ENCODE results near the gene PDE2A.

PDE2A gene

DNA sequence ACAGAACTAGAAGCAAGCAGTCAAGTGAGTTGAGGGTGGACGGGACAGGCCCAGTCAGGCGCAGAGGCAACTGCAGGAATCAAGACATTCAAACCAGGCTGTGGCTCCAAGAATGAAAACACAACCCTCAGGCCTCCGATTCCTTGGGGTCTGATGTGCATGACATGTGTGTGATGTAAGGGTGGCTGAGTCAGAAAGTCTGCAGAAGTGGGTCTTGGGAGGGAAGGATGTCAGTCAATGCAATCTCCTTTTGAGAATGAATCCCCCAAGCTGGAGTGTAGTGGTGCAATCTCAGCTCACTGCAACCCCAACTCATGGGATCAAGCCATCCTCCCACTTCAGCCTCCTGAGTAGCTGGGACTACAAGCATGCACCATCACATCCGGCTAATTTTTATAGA, 15.9 kb upstream of the PDE2A start:
- H3K23ac ChIP-seq (ENCODE audit: low read length) = no peak overlapping the region
- no peak overlapping the region for H3K4me2 ChIP-seq (ENCODE audit: low read length)
- WGBS (ENCODE audit: extremely low coverage, insufficient coverage, insufficient read length) = no CpG with 5 or more reads among the region's 4 CpGs
- H3K79me2 ChIP-seq (ENCODE audit: control insufficient read depth, insufficient read depth, low read length, poor library complexity) = no peaks in the 10 kb centered on the region
- H4K12ac ChIP-seq (ENCODE audit: low read depth, low read length) = no peak overlapping the region
- H3K27me3 ChIP-seq (ENCODE audit: insufficient read depth, low read length) = no peaks in the 10 kb centered on the region
- H3K4me1 ChIP-seq (ENCODE audit: control insufficient read depth in 1 of 2, insufficient read depth in 2 of 2, low read length in 2 of 2) = no peaks in the 10 kb centered on the region
- H2BK5ac ChIP-seq (ENCODE audit: low read depth, low read length, poor library complexity) = no peak overlapping the region
- H3K4me3 ChIP-seq (ENCODE audit: low read depth, low read length) = no peak overlapping the region
- H2BK12ac ChIP-seq (ENCODE audit: low read length) = no peak overlapping the region
- H3K36me3 ChIP-seq (ENCODE audit: control insufficient read depth in 1 of 2, insufficient read depth in 2 of 2, low read length in 2 of 2) = peaks cover 24 to 25% of the 10 kb centered on the region in 2 experiments
- H2BK120ac ChIP-seq (ENCODE audit: insufficient read depth, low read length, poor library complexity) = no peak overlapping the region
- no peak overlapping the region for H3K18ac ChIP-seq (ENCODE audit: low read length)
- no peak overlapping the region for H4K8ac ChIP-seq (ENCODE audit: low read depth, low read length)
- H3K4ac ChIP-seq (ENCODE audit: low read depth, low read length) = no peak overlapping the region
- no peaks in the 10 kb centered on the region for H3K9me3 ChIP-seq (ENCODE audit: insufficient read depth, low read depth, low read length)
- H3K14ac ChIP-seq (ENCODE audit: low read length) = no peak overlapping the region
- no peaks in the 10 kb centered on the region for H3K79me1 ChIP-seq (ENCODE audit: low read length)
- no peak for DNase-seq
- no peak overlapping the region for H3K9ac ChIP-seq (ENCODE audit: low read length)
- no peak overlapping the region for H2AFZ ChIP-seq (ENCODE audit: insufficient read depth, low read length, poor library complexity)
- H3K27ac ChIP-seq (ENCODE audit: low read depth, low read length) = no peak overlapping the region
- no peak overlapping the region for H4K91ac ChIP-seq (ENCODE audit: low read depth, low read length)
- no peak overlapping the region for H2AK5ac ChIP-seq (ENCODE audit: low read length)

GRCh38 chr11:72688929-72689328, 14.7 kb upstream of the PDE2A start:
- Histone ChIP-seq H3K9me3 (ENCODE audit: insufficient read depth, low read depth, low read length) (no peaks in the 10 kb centered on the region), H3K79me1 (ENCODE audit: low read length) (no peaks in the 10 kb centered on the region), H3K4ac (ENCODE audit: low read depth, low read length) (no peak overlapping the region), H3K14ac (ENCODE audit: low read length) (no peak overlapping the region), H3K4me1 (ENCODE audit: control insufficient read depth in 1 of 2, insufficient read depth in 2 of 2, low read length in 2 of 2) (no peaks in the 10 kb centered on the region), H3K23ac (ENCODE audit: low read length) (no peak overlapping the region), H4K12ac (ENCODE audit: low read depth, low read length) (no peak overlapping the region), H3K27me3 (ENCODE audit: insufficient read depth, low read length) (no peaks in the 10 kb centered on the region), H4K8ac (ENCODE audit: low read depth, low read length) (no peak overlapping the region), H3K36me3 (ENCODE audit: control insufficient read depth in 1 of 2, insufficient read depth in 2 of 2, low read length in 2 of 2) (peaks cover 18 to 19% of the 10 kb centered on the region in 2 experiments), H2AK5ac (ENCODE audit: low read length) (no peak overlapping the region), H2BK120ac (ENCODE audit: insufficient read depth, low read length, poor library complexity) (no peak overlapping the region), H3K27ac (ENCODE audit: low read depth, low read length) (no peak overlapping the region), H3K18ac (ENCODE audit: low read length) (no peak overlapping the region), H2AFZ (ENCODE audit: insufficient read depth, low read length, poor library complexity) (no peak overlapping the region), H3K4me2 (ENCODE audit: low read length) (no peak overlapping the region), H2BK5ac (ENCODE audit: low read depth, low read length, poor library complexity) (no peak overlapping the region), H3K79me2 (ENCODE audit: control insufficient read depth, insufficient read depth, low read length, poor library complexity) (no peaks in the 10 kb centered on the region), H2BK12ac (ENCODE audit: low read length) (no peak overlapping the region), H3K9ac (ENCODE audit: low read length) (no peak overlapping the region), H4K91ac (ENCODE audit: low read depth, low read length) (no peak overlapping the region), H3K4me3 (ENCODE audit: low read depth, low read length) (no peak overlapping the region)
- DNase-seq = no peak
- whole genome bisulfite sequencing (ENCODE audit: extremely low coverage, insufficient coverage, insufficient read length) = no CpG with 5 or more reads among the region's 7 CpGs

DNA sequence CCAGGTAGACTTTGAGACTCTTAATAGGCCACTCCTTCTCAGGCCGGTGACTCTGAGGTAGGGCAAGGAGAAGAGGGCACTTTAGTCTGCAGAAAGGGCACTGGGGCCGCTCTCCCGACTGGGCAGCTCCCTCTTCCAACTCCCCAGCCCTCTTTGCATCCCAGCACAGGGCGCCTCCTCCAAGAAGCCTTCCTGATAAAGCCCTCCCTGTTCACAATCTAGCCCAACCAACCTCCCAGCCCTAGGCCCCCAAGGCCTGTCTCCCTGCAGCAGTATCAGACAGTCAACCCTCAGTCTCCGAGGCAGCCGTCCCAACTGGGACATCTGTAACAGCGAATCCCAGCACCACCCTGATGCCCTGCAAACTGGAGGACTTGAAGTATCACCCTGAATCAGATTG, 14.3 kb upstream of the PDE2A start:
- Histone ChIP-seq H3K27ac (ENCODE audit: low read depth, low read length) (no peak overlapping the region), H2AFZ (ENCODE audit: insufficient read depth, low read length, poor library complexity) (no peak overlapping the region), H3K23ac (ENCODE audit: low read length) (no peak overlapping the region), H2AK5ac (ENCODE audit: low read length) (no peak overlapping the region), H3K36me3 (ENCODE audit: control insufficient read depth in 1 of 2, insufficient read depth in 2 of 2, low read length in 2 of 2) (peaks cover 15 to 16% of the 10 kb centered on the region in 2 experiments), H2BK5ac (ENCODE audit: low read depth, low read length, poor library complexity) (no peak overlapping the region), H4K91ac (ENCODE audit: low read depth, low read length) (no peak overlapping the region), H3K4ac (ENCODE audit: low read depth, low read length) (no peak overlapping the region), H3K4me1 (ENCODE audit: control insufficient read depth in 1 of 2, insufficient read depth in 2 of 2, low read length in 2 of 2) (no peaks in the 10 kb centered on the region), H2BK12ac (ENCODE audit: low read length) (no peak overlapping the region), H3K27me3 (ENCODE audit: insufficient read depth, low read length) (no peaks in the 10 kb centered on the region), H2BK120ac (ENCODE audit: insufficient read depth, low read length, poor library complexity) (no peak overlapping the region), H3K4me2 (ENCODE audit: low read length) (no peak overlapping the region), H3K14ac (ENCODE audit: low read length) (no peak overlapping the region), H4K12ac (ENCODE audit: low read depth, low read length) (no peak overlapping the region), H4K8ac (ENCODE audit: low read depth, low read length) (no peak overlapping the region), H3K18ac (ENCODE audit: low read length) (no peak overlapping the region), H3K79me2 (ENCODE audit: control insufficient read depth, insufficient read depth, low read length, poor library complexity) (no peaks in the 10 kb centered on the region), H3K4me3 (ENCODE audit: low read depth, low read length) (no peak overlapping the region), H3K79me1 (ENCODE audit: low read length) (no peaks in the 10 kb centered on the region), H3K9ac (ENCODE audit: low read length) (no peak overlapping the region), H3K9me3 (ENCODE audit: insufficient read depth, low read depth, low read length) (no peaks in the 10 kb centered on the region)
- DNase-seq = no peak
- WGBS (ENCODE audit: extremely low coverage, insufficient coverage, insufficient read length) = no CpG with 5 or more reads among the region's 7 CpGs

DNA sequence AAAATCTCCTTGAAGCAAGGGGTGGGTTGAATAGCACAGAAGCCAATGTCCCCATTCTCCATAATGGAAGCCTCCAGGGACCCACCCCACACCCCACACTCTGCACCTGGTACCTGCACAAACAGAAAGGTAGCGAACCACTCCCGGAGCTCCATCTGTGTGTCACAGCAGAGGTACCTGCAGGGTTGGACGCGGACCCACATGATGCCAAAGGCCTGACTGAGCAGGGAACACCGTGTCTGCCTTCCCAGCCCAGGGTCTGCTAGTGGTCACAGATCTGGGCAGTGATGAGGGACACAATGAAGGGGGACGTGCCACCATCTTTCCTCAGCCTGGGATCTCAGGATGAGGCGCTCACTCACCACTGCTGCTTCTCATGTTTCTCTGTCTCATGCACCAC, 13.1 kb upstream of the PDE2A start:
- Histone ChIP-seq H3K4ac (ENCODE audit: low read depth, low read length) (no peak overlapping the region), H2BK120ac (ENCODE audit: insufficient read depth, low read length, poor library complexity) (no peak overlapping the region), H2AFZ (ENCODE audit: insufficient read depth, low read length, poor library complexity) (no peak overlapping the region), H3K4me2 (ENCODE audit: low read length) (no peak overlapping the region), H3K27me3 (ENCODE audit: insufficient read depth, low read length) (no peaks in the 10 kb centered on the region), H2BK12ac (ENCODE audit: low read length) (no peak overlapping the region), H3K9ac (ENCODE audit: low read length) (no peak overlapping the region), H4K91ac (ENCODE audit: low read depth, low read length) (no peak overlapping the region), H4K8ac (ENCODE audit: low read depth, low read length) (no peak overlapping the region), H3K79me2 (ENCODE audit: control insufficient read depth, insufficient read depth, low read length, poor library complexity) (no peaks in the 10 kb centered on the region), H3K18ac (ENCODE audit: low read length) (no peak overlapping the region), H3K79me1 (ENCODE audit: low read length) (no peaks in the 10 kb centered on the region), H3K14ac (ENCODE audit: low read length) (no peak overlapping the region), H2BK5ac (ENCODE audit: low read depth, low read length, poor library complexity) (no peak overlapping the region), H3K27ac (ENCODE audit: low read depth, low read length) (no peak overlapping the region), H3K36me3 (ENCODE audit: control insufficient read depth in 1 of 2, insufficient read depth in 2 of 2, low read length in 2 of 2) (peaks cover 5 to 7% of the 10 kb centered on the region in 2 experiments), H3K23ac (ENCODE audit: low read length) (no peak overlapping the region), H3K4me1 (ENCODE audit: control insufficient read depth in 1 of 2, insufficient read depth in 2 of 2, low read length in 2 of 2) (no peaks in the 10 kb centered on the region), H3K9me3 (ENCODE audit: insufficient read depth, low read depth, low read length) (no peaks in the 10 kb centered on the region), H3K4me3 (ENCODE audit: low read depth, low read length) (no peak overlapping the region), H4K12ac (ENCODE audit: low read depth, low read length) (no peak overlapping the region), H2AK5ac (ENCODE audit: low read length) (no peak overlapping the region)
- no CpG with 5 or more reads among the region's 7 CpGs for WGBS (ENCODE audit: extremely low coverage, insufficient coverage, insufficient read length)
- peak; percentile 57 to 65 for DNase-seq
